Measurements from ENCODE around the gene SYCE3.

GRCh38 chr22:50527921-50528681, 34.6 kb downstream of the SYCE3 start:
- no peak for TF ChIP-seq CTCF (IDR thresholded peaks at IDR 0.05)
- TF ChIP-seq POLR2A (IDR thresholded peaks at IDR 0.05), result no peak
